GM12864 (cell line): ENCODE data around the gene SNX20.

ENCODE experiments used
- DNase-seq: peaks from one replicate; pipeline ENCODE4 v3.0.0-alpha.2; 2011; ENCODE audit warnings: low read depth
- H3K4me3 ChIP-seq: 2 replicates; pipeline ENCODE4 v1.5.1; 2011; ENCODE audit warnings: mild to moderate bottlenecking, low read depth, low read length, control low read depth
- CTCF ChIP-seq: IDR thresholded peaks from 2 replicates; pipeline ENCODE4 v1.5.1; 2011; ENCODE audit warnings: low read depth, mild to moderate bottlenecking, moderate library complexity, low read length, control low read depth, inconsistent platforms; ENCODE audit errors: missing control alignments

Gene SNX20

GRCh38 chr16:50718761-50719400 is 37.8 kb upstream of the SNX20 start:
- TF ChIP-seq CTCF, result no peak
- DNase-seq, result no peak
- no peak overlapping the region for H3K4me3 ChIP-seq

GRCh38 chr16:50718061-50718760 is 37.1 kb upstream of the SNX20 start:
- no peak for TF ChIP-seq CTCF
- no peak for DNase-seq
- no peak overlapping the region for H3K4me3 ChIP-seq

- no peak overlapping the region for H3K4me3 ChIP-seq
- no peak for DNase-seq
- no peak for TF ChIP-seq CTCF
These were observed 36.4 kb upstream of the SNX20 start for GRCh38 chr16:50717494-50717893.

- DNase-seq, result no peak
- no peak for TF ChIP-seq CTCF
- H3K4me3 ChIP-seq, result no peak overlapping the region
These were observed 36.0 kb upstream of the SNX20 start for GRCh38 chr16:50717091-50717490.

GRCh38 chr16:50712956-50713355 is 31.8 kb upstream of the SNX20 start:
- DNase-seq, result no peak
- no peak overlapping the region for H3K4me3 ChIP-seq
- TF ChIP-seq CTCF, result no peak

GRCh38 chr16:50712560-50712898 is 31.4 kb upstream of the SNX20 start:
- TF ChIP-seq CTCF, result no peak

More at GRCh38 chr16:50712560-50712898, 31.4 kb upstream of the SNX20 start:
- no peak overlapping the region for H3K4me3 ChIP-seq
- no peak for DNase-seq
